OCI-LY7 (cell line): ENCODE results near the gene SLC5A11.

ENCODE experiments used
- EZH2phosphoT487 ChIP-seq: fragments of 200-600 bp; sonication (generic); IDR thresholded peaks from 2 replicates; pipeline ENCODE4 v1.6.1; 2018; ENCODE audit warnings: low read depth, borderline replicate concordance, mild to moderate bottlenecking, mixed run types, antibody characterized with exemption, low read length, moderate library complexity, mixed read lengths
- TF ChIP-seq, protein P1 (sequence below): fragments of 200-600 bp; sonication (generic); conservative IDR thresholded peaks from 2 replicates; pipeline ENCODE4 v1.5.1; 2014; ENCODE audit warnings: mild to moderate bottlenecking, antibody characterized with exemption, low read length, moderate library complexity, mixed read lengths

DNA sequence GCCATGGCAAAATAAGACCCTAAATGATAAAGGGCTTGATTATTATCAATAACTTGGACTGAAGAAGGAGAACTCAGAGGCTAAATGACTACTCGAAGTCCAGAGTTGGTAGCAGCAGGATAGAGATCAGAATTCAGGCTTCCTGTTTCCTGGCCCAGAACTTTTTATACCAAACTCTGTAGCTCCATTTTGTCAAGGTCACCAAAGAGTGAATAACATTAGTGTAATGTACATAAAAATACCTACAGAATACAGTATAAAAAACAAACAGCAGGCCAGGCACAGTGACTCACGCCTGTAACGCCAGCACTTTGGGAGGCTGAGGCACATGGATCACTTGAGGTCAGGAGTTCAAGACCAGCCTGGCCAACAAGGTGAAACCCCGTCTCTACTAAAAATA lies 90.4 kb downstream of the SLC5A11 start:
- TF ChIP-seq, protein P1, sequence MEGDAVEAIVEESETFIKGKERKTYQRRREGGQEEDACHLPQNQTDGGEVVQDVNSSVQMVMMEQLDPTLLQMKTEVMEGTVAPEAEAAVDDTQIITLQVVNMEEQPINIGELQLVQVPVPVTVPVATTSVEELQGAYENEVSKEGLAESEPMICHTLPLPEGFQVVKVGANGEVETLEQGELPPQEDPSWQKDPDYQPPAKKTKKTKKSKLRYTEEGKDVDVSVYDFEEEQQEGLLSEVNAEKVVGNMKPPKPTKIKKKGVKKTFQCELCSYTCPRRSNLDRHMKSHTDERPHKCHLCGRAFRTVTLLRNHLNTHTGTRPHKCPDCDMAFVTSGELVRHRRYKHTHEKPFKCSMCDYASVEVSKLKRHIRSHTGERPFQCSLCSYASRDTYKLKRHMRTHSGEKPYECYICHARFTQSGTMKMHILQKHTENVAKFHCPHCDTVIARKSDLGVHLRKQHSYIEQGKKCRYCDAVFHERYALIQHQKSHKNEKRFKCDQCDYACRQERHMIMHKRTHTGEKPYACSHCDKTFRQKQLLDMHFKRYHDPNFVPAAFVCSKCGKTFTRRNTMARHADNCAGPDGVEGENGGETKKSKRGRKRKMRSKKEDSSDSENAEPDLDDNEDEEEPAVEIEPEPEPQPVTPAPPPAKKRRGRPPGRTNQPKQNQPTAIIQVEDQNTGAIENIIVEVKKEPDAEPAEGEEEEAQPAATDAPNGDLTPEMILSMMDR, result no peak
- no peak for TF ChIP-seq EZH2phosphoT487
